Liver (tissue), 9 donors: Measurements from ENCODE around the gene TMEM164. TPM values are rescaled to one million over a fixed set of nuclear protein-coding genes. Genes with fewer than 3 reads are reported as not detected.

ENCODE experiments used
- DNase-seq: peaks from one replicate; pipeline ENCODE4 v3.0.0-alpha.2; 2017; ENCODE audit warnings: low spot score
- H3K27ac ChIP-seq, 2 donors: one replicate each; pipeline ENCODE4 v1.7.0; 2013; ENCODE audit warnings: inconsistent platforms in 2 of 2, low read length in 2 of 2, control low read depth in 1 of 2, low read depth in 1 of 2, mild to moderate bottlenecking in 1 of 2
- H3K27me3 ChIP-seq, 4 donors: one replicate each; pipeline versions ENCODE4 v1.6.1 to v1.7.0; 2013; ENCODE audit warnings: low read length in 3 of 4, inconsistent platforms in 1 of 4, mild to moderate bottlenecking in 1 of 4, moderate library complexity in 1 of 4; ENCODE audit not compliant: control insufficient read depth in 4 of 4, insufficient read depth in 4 of 4
- H3K36me3 ChIP-seq, 4 donors: one replicate each; pipeline versions ENCODE4 v1.6.1 to v1.7.0; 2013; ENCODE audit warnings: low read length in 3 of 4, mild to moderate bottlenecking in 3 of 4, low read depth in 1 of 4, moderate library complexity in 1 of 4; ENCODE audit not compliant: control insufficient read depth in 4 of 4, insufficient read depth in 3 of 4
- H3K4me1 ChIP-seq, 4 donors: one replicate each; pipeline versions ENCODE4 v1.6.1 to v1.7.0; 2013; ENCODE audit warnings: low read length in 3 of 4, mild to moderate bottlenecking in 3 of 4, moderate library complexity in 1 of 4; ENCODE audit not compliant: control insufficient read depth in 4 of 4, insufficient read depth in 4 of 4
- H3K4me3 ChIP-seq, 3 donors: one replicate each; pipeline versions ENCODE4 v1.6.1 to v1.7.0; 2013; ENCODE audit warnings: low read length in 3 of 3, control low read depth in 1 of 3, low read depth in 1 of 3, mild to moderate bottlenecking in 1 of 3
- H3K9ac ChIP-seq, 2 donors: one replicate each; pipeline ENCODE4 v1.7.0; 2013; ENCODE audit warnings: low read length in 2 of 2, mild to moderate bottlenecking in 2 of 2, moderate library complexity in 2 of 2, control low read depth in 1 of 2, low read depth in 1 of 2
- H3K9me3 ChIP-seq, 4 donors: one replicate each; pipeline versions ENCODE4 v1.6.1 to v1.7.0; 2013; ENCODE audit warnings: low read length in 3 of 4; ENCODE audit not compliant: control insufficient read depth in 4 of 4
- ATF3 ChIP-seq: IDR thresholded peaks from 2 replicates; pipeline ENCODE4 v1.6.1; 2016; ENCODE audit warnings: antibody characterized with exemption
- CTCF ChIP-seq: fragments of 150-350 bp; IDR thresholded peaks from 2 replicates; pipeline ENCODE4 v1.5.1; 2017; ENCODE audit warnings: improper control_type of control experiment, low read depth, low read length; ENCODE audit not compliant: missing input control
- EGR1 ChIP-seq, 2 donors: IDR thresholded peaks; 2 replicates each; pipeline ENCODE4 v1.6.1; 2016 to 2018; ENCODE audit warnings: antibody characterized with exemption in 2 of 2, low read depth in 2 of 2
- FOXA1 ChIP-seq: IDR thresholded peaks from 2 replicates; pipeline ENCODE4 v1.6.1; 2016; ENCODE audit warnings: antibody characterized with exemption
- FOXA2 ChIP-seq: IDR thresholded peaks from 2 replicates; pipeline ENCODE4 v1.6.1; 2016; ENCODE audit warnings: antibody characterized with exemption
- GABPA ChIP-seq, 2 donors: IDR thresholded peaks in 1 of 2; conservative IDR thresholded peaks in 1 of 2; 2 replicates each; pipeline ENCODE4 v1.6.1; 2016; ENCODE audit warnings: antibody characterized with exemption in 2 of 2, mild to moderate bottlenecking in 1 of 2, moderate library complexity in 1 of 2
- HNF4A ChIP-seq, 2 donors: conservative IDR thresholded peaks; 2 replicates each; pipeline ENCODE4 v1.6.1; 2016; ENCODE audit warnings: antibody characterized with exemption in 2 of 2, mild to moderate bottlenecking in 2 of 2
- HNF4G ChIP-seq: IDR thresholded peaks from 2 replicates; pipeline ENCODE4 v1.6.1; 2016; ENCODE audit warnings: antibody characterized with exemption
- JUND ChIP-seq, 2 donors: IDR thresholded peaks; 2 replicates each; pipeline ENCODE4 v1.6.1; 2016; ENCODE audit warnings: antibody characterized with exemption in 2 of 2
- MAX ChIP-seq: IDR thresholded peaks from 2 replicates; pipeline ENCODE4 v1.6.1; 2016; ENCODE audit warnings: antibody characterized with exemption
- NR2F2 ChIP-seq: IDR thresholded peaks from 2 replicates; pipeline ENCODE4 v1.6.1; 2016; ENCODE audit warnings: antibody characterized with exemption
- RAD21 ChIP-seq, 2 donors: IDR thresholded peaks; 2 replicates each; pipeline ENCODE4 v1.6.1; 2016; ENCODE audit warnings: antibody characterized with exemption in 2 of 2, mild to moderate bottlenecking in 2 of 2
- REST ChIP-seq: IDR thresholded peaks from 2 replicates; pipeline ENCODE4 v1.6.1; 2016; ENCODE audit warnings: antibody characterized with exemption, mild to moderate bottlenecking
- RXRA ChIP-seq, 2 donors: IDR thresholded peaks; 2 replicates each; pipeline ENCODE4 v1.6.1; 2017 to 2018; ENCODE audit warnings: antibody characterized with exemption in 2 of 2, mild to moderate bottlenecking in 1 of 2
- SP1 ChIP-seq: IDR thresholded peaks from 2 replicates; pipeline ENCODE4 v1.6.1; 2018; ENCODE audit warnings: antibody characterized with exemption, mild to moderate bottlenecking
- TAF1 ChIP-seq: conservative IDR thresholded peaks from 2 replicates; pipeline ENCODE4 v1.6.1; 2016; ENCODE audit warnings: antibody characterized with exemption, mild to moderate bottlenecking
- YY1 ChIP-seq: IDR thresholded peaks from 2 replicates; pipeline ENCODE4 v1.6.1; 2016; ENCODE audit warnings: antibody characterized with exemption, mild to moderate bottlenecking
- ZBTB33 ChIP-seq: IDR thresholded peaks from 2 replicates; pipeline ENCODE4 v1.6.1; 2016; ENCODE audit warnings: antibody characterized with exemption
- polyA plus RNA-seq, 2 donors: library from polyadenylated mRNA; stranded (reverse) in 1 of 2; unstranded in 1 of 2; fragments of 200-250 nt in 1 of 2; fragments of >200 nt in 1 of 2; fragmentation: Nextera tagmentation in 1 of 2; extraction: Ambion mirVana in 1 of 2; gene quantifications; one replicate each; pipeline versions ENCODE4 v1.2.1 to v1.2.3, GENCODE V29; 2013 to 2015
- total RNA-seq, 2 donors: library from RNA; depleted of rRNA; stranded (reverse); fragments of >200 nt; gene quantifications; one replicate each; pipeline ENCODE4 v1.2.3, GENCODE V29; 2014
- donor health status: healthy.
- donor health status: healthy.
- donor health status: healthy.
- donor health status: healthy.
- donor health status: healthy.

Gene TMEM164
- total and polyA plus RNA-seq, 4 donors: 0.40 to 8.5 (median 2.9) TPM

- Histone ChIP-seq H3K4me1 (no peaks in the 10 kb centered on the region), H3K4me3 (no peak overlapping the region), H3K27ac (no peak overlapping the region), H3K27me3 (peaks cover 0 to 3% (median 0%) of the 10 kb centered on the region in 4 donors), H3K9me3 (no peaks in the 10 kb centered on the region), H3K9ac (no peak overlapping the region), H3K36me3 (no peaks in the 10 kb centered on the region)
- TF ChIP-seq MAX: no peak
- no peak for TF ChIP-seq EGR1 (IDR thresholded peaks at IDR 0.05; ENCODE audit: low read depth in 2 of 2)
- TF ChIP-seq YY1: no peak
- TF ChIP-seq GABPA (IDR thresholded peaks at IDR 0.05 in 1 of 2, conservative IDR thresholded peaks at IDR 0.05 in 1 of 2): no peak
- TF ChIP-seq TAF1: no peak
- no peak for TF ChIP-seq CTCF
- TF ChIP-seq NR2F2: no peak
- TF ChIP-seq HNF4G: no peak
- no peak for TF ChIP-seq RXRA (IDR thresholded peaks at IDR 0.05)
- TF ChIP-seq ZBTB33: no peak
- TF ChIP-seq HNF4A (conservative IDR thresholded peaks at IDR 0.05): no peak
- no peak for TF ChIP-seq JUND (IDR thresholded peaks at IDR 0.05)
- TF ChIP-seq RAD21 (IDR thresholded peaks at IDR 0.05): no peak
- no peak for TF ChIP-seq FOXA1
- TF ChIP-seq SP1: no peak
- TF ChIP-seq REST: no peak
- no peak for TF ChIP-seq ATF3
- no peak for TF ChIP-seq FOXA2
- no peak for DNase-seq
Observed at GRCh38 chrX:110204986-110205385, 202.1 kb downstream of the TMEM164 start.
